HepG2 (cell line): ENCODE data around the gene GRAMD4. TPM values are rescaled to one million over a fixed set of nuclear protein-coding genes. Genes with fewer than 3 reads are reported as not detected.

Experiments
- ARID5B ChIP-seq: IDR thresholded peaks from 2 replicates; pipeline ENCODE4 v1.4.0; 2020; ENCODE audit warnings: mild to moderate bottlenecking, missing genetic modification reagents
- ATF4 ChIP-seq, 2 experiments: fragments of 450-650 bp in 1 of 2; sonication (generic) in 1 of 2; formaldehyde crosslinking; IDR thresholded peaks; 2 replicates each; pipeline versions ENCODE4 v1.5.0 to v1.8.0; 2020 to 2022; ENCODE audit warnings: mild to moderate bottlenecking in 1 of 2, missing genetic modification reagents in 1 of 2
- EEA1 ChIP-seq: sonication (generic); formaldehyde crosslinking; IDR thresholded peaks from 2 replicates; pipeline ENCODE4 v1.5.1; 2020; ENCODE audit warnings: mild to moderate bottlenecking, missing genetic modification reagents, borderline replicate concordance
- MAFF ChIP-seq: IDR thresholded peaks from 2 replicates; pipeline ENCODE4 v1.6.1; 2011; ENCODE audit warnings: low read depth, low read length, improper control_type of control experiment
- MEIS2 ChIP-seq: sonication (generic); formaldehyde crosslinking; IDR thresholded peaks from 2 replicates; pipeline ENCODE4 v1.9.0; 2021; ENCODE audit warnings: mild to moderate bottlenecking, missing genetic modification reagents
- NR3C1 ChIP-seq: sonication (generic); formaldehyde crosslinking; IDR thresholded peaks from 2 replicates; pipeline ENCODE4 v1.4.0; 2020; ENCODE audit warnings: missing genetic modification reagents
- PITX1 ChIP-seq: sonication (generic); formaldehyde crosslinking; IDR thresholded peaks from 2 replicates; pipeline ENCODE4 v1.5.1; 2020; ENCODE audit warnings: mild to moderate bottlenecking, missing genetic modification reagents
- STAT5B ChIP-seq: sonication (generic); formaldehyde crosslinking; IDR thresholded peaks from 2 replicates; pipeline ENCODE4 v1.4.0; 2020; ENCODE audit warnings: missing genetic modification reagents
- SUZ12 ChIP-seq: fragments of 150-350 bp; IDR thresholded peaks from 2 replicates; pipeline ENCODE4 v1.6.1; 2014; ENCODE audit warnings: low read depth, low read length
- TGIF2 ChIP-seq: IDR thresholded peaks from 2 replicates; pipeline ENCODE4 v1.6.1; 2016; ENCODE audit warnings: control low read depth, missing compliant biosample characterization
- TSC22D2 ChIP-seq: sonication (generic); formaldehyde crosslinking; IDR thresholded peaks from 2 replicates; pipeline ENCODE4 v1.5.1; 2020; ENCODE audit warnings: missing genetic modification reagents, mild to moderate bottlenecking, borderline replicate concordance
- ZFAT ChIP-seq: sonication (generic); formaldehyde crosslinking; conservative IDR thresholded peaks from 2 replicates; pipeline ENCODE4 v1.8.1; 2023; ENCODE audit warnings: missing genetic modification reagents, inconsistent platforms
- ZFP36 ChIP-seq: fragments of 150-350 bp; IDR thresholded peaks from 2 replicates; pipeline ENCODE4 v1.6.1; 2018; ENCODE audit warnings: borderline replicate concordance, low read length, low read depth; ENCODE audit not compliant: partially characterized antibody
- ZNF709 ChIP-seq: sonication (generic); formaldehyde crosslinking; IDR thresholded peaks from 2 replicates; pipeline ENCODE4 v1.5.0; 2020; ENCODE audit warnings: mild to moderate bottlenecking, missing genetic modification reagents
- ZZZ3 ChIP-seq: sonication (generic); formaldehyde crosslinking; IDR thresholded peaks from 2 replicates; pipeline ENCODE4 v1.4.0; 2020; ENCODE audit warnings: missing genetic modification reagents, mild to moderate bottlenecking, borderline replicate concordance
- polyA plus RNA-seq, 8 experiments: library from polyadenylated mRNA; depleted of rRNA in 3 of 8; stranded (reverse) in 7 of 8; unstranded in 1 of 8; fragments of >200 nt; fragmentation: Illumina TruSeq in 4 of 8; extraction: Trizol in 4 of 8; gene quantifications; 2 replicates each; pipeline versions ENCODE4 v1.2.1 to v1.2.3, GENCODE V29; 2011 to 2016; ENCODE audit warnings: low read depth in 4 of 8, missing spikeins in 1 of 8, mixed read lengths in 1 of 8; ENCODE audit not compliant: insufficient read depth in 1 of 8
- total RNA-seq, 5 experiments: library from RNA; depleted of rRNA; stranded (reverse); fragments of >200 nt; fragmentation: Illumina TruSeq; extraction: Trizol; gene quantifications; 2 replicates each; pipeline ENCODE4 v1.2.3, GENCODE V29; 2016; ENCODE audit warnings: low read depth in 1 of 5
- TF ChIP-seq, protein P1 (sequence below): sonication (generic); formaldehyde crosslinking; IDR thresholded peaks from 2 replicates; pipeline ENCODE4 v1.8.1; 2023; ENCODE audit warnings: mild to moderate bottlenecking, moderate library complexity, missing genetic modification reagents

GRAMD4 gene
- total and polyA plus RNA-seq, 2 of the 13 experiments (the other 11 are each of a cell fraction or from before 2014, with no cell fraction given) = 15.2 to 15.7 TPM

DNA sequence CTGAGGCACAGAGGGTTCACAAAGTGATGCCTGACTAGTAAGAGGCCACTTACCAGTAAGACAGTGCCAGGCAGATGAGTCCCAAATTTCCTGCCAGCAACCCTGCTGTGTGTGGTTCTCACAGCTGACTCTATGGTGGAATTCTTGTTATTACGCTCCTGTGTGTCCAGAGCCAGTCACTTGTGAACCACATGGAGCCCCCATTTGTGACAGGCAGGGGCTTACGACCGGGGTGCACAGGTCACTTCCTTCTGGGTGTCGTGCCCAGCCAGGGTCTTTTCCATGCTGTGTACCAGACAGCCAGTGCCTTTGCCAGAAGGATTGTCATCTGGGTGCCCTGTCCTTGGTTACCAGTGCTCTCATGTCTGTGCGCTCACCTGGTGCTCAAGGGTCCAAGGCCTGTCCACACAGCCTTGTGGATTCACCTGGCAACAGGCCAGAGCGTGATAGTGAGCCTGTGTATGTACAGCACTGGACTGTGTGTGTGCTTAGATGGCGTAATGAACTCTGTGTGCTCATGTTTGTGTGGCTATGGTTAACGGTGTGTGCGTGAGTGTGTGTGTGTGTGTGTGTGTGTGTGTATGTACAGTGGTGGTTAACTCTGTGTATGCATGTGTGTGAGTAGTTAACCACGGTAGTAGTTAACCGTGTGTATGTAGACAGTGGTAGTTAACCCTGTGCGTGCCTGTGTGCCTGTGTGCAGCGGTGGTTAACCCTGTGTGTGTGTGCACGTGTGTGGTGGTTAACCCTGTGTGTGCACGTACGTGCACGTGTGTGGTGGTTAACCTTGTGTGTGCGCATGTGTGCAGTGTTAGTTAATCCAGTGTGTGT, 18.6 kb downstream of the GRAMD4 start (continued):
- TF ChIP-seq NR3C1 (CRISPR knock-in tag) = no peak
- TF ChIP-seq ZNF709 (CRISPR knock-in tag) = no peak
- peak; percentile 81 for TF ChIP-seq PITX1 (CRISPR knock-in tag)
- no peak for TF ChIP-seq ZFAT
- TF ChIP-seq TSC22D2 (CRISPR knock-in tag) = no peak
- TF ChIP-seq SUZ12 = no peak
- TF ChIP-seq EEA1 (CRISPR knock-in tag) = no peak
- TF ChIP-seq ATF4 (CRISPR knock-in tag; IDR thresholded peaks at IDR 0.05) = peak in 1 of 2 experiments; percentile 69; a peak in 1 of 4 replicates
- peak; percentile 72 for TF ChIP-seq ARID5B (CRISPR knock-in tag)
- TF ChIP-seq STAT5B (CRISPR knock-in tag) = no peak
- TF ChIP-seq ZFP36 = no peak
- no peak for TF ChIP-seq MEIS2 (CRISPR knock-in tag)
- TF ChIP-seq, protein P1, sequence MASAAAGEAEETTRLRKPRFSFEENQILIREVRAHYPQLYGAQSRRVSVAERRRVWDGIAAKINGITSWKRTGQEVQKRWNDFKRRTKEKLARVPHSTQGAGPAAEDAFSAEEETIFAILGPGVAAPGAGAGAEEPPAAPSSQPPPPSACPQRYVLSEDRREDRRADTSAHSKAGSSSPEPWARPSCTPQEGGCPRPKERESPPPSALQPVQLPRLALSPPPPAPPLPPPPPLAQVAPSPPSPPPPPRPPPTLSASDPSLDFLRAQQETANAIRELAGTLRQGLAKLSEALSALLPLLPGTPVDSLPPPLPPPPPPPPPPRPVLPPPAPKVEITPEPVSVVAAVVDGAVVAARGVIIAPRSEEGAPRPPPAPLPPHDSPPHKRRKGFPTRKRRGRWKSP (CRISPR knock-in tag) = no peak
- TF ChIP-seq TGIF2 (CRISPR knock-in tag) = no peak
- TF ChIP-seq MAFF = peak; percentile 16; the same call in 1 of the 2 replicates
- TF ChIP-seq ZZZ3 = no peak
- TF ChIP-seq, all 625 proteins: peak for 249
